Body of pancreas (tissue), 4 donors: ENCODE measurements around the gene PECR.

Experiments
- CTCF ChIP-seq, 7 experiments: fragments of 450-650 bp in 4 of 7; fragments of 200-600 bp in 3 of 7; sonication (generic) in 3 of 7; IDR thresholded peaks; one replicate each; pipeline ENCODE4 v1.5.1; 2016 to 2019; ENCODE audit warnings: antibody characterized with exemption in 7 of 7
- POLR2A ChIP-seq, 3 donors: fragments of 450-650 bp; IDR thresholded peaks; one replicate each; pipeline ENCODE4 v1.6.1; 2016; ENCODE audit warnings: antibody characterized with exemption in 3 of 3, mild to moderate bottlenecking in 2 of 3

GRCh38 chr2:216013080-216013909, 68.3 kb downstream of the PECR start, which contains the start of gene MREG:
- TF ChIP-seq CTCF (IDR thresholded peaks at IDR 0.05): peak; percentile 49 to 89 (median 74)
- TF ChIP-seq POLR2A (IDR thresholded peaks at IDR 0.05): peak in 1 of 3 donors; percentile 18
